GM21390 (cell line): ENCODE measurements around the gene KAT6B.
"Not testable (repeated sequence)": the region's sequence is repeated elsewhere in the genome, so short reads cannot be mapped to it uniquely, and the experiment has no call there.

Experiments
- ATAC-seq: cut with Tn5 transposase; IDR thresholded peaks from one replicate; pipeline ENCODE4 v1.9.1; 2021; ENCODE audit not compliant: unreplicated experiment

The KAT6B gene

GRCh38 chr10:74855439-74855838 is 29.0 kb downstream of the KAT6B start:
- ATAC-seq, result no peak

GRCh38 chr10:74856940-74857339 is 30.5 kb downstream of the KAT6B start:
- no peak for ATAC-seq

GRCh38 chr10:74857586-74857985 is 31.2 kb downstream of the KAT6B start:
- ATAC-seq, result no peak

DNA sequence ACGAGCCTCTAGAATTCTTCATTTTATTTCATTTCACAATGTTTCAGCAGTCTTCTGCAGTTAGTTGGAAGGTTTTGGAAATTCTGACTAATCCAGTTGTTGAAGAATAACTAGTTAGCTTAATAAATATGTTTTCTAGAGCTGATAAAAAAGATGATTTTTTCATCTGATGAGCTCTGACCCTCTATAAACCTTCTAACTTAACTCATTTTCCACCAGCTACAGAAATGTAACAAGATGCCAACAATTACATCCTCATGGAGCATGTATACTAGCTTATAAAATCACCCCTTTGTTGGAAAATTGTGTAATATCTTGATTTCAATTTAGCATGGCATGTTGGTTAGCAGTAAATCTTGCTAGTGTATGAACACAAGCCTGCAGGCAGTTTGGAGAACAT is 33.1 kb downstream of the KAT6B start:
- ATAC-seq, result no peak

- ATAC-seq, result no peak
These were observed 36.2 kb downstream of the KAT6B start for GRCh38 chr10:74862625-74863024.

GRCh38 chr10:74863551-74863950 is 37.2 kb downstream of the KAT6B start:
- no peak for ATAC-seq

GRCh38 chr10:74867351-74867750 is 41.0 kb downstream of the KAT6B start:
- ATAC-seq, result no peak

DNA sequence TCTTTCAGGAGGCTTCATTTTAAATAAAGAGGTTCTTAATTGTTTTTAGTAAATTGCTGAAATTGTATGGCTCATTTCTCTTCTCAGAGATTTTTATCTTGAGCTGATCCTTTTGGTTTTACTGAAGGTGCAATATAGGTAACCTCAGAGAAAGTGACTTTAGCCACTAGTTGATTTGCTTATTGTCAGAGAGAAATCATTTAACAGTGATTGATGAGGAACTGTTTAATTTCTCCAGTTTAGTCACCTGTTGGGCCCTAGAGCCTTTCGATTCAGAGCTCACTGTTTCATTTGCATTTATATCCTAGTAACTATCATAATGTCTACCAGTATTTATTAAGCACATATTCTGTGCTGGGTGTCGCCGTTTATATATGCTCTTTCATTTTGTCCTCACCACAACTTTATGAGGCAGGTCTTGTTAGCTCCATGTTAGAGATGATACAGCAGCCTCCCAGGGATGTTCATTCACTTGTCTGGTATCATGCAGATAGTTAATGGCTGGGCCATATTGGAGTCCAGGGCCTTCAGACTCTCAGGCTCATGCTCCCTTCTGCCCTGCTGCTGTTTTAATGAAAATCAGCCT is 42.1 kb downstream of the KAT6B start:
- no peak for ATAC-seq

DNA sequence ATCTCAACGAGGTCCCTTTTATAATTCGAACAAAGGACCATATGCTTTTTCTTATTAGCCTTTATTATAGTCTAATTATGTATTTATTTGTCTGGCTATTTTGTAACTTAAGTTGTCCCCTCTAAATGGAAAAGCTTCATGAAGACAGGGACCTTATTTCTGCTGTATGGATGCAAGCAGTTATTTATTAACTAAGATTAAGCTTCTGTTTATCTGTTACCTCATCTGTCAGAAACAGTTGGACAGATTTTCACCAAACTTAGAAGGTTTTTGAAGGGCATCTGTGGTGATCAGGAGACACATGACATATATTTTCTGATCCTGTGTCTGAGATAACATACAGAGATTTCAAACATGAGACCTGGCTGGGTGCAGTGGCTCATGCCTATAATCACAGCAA is 43.2 kb downstream of the KAT6B start:
- no peak for ATAC-seq

- no peak for ATAC-seq
These were observed 43.8 kb downstream of the KAT6B start for GRCh38 chr10:74870191-74870590.

- peak; percentile 95 for ATAC-seq
These were observed 45.4 kb downstream of the KAT6B start for GRCh38 chr10:74871595-74872382.

DNA sequence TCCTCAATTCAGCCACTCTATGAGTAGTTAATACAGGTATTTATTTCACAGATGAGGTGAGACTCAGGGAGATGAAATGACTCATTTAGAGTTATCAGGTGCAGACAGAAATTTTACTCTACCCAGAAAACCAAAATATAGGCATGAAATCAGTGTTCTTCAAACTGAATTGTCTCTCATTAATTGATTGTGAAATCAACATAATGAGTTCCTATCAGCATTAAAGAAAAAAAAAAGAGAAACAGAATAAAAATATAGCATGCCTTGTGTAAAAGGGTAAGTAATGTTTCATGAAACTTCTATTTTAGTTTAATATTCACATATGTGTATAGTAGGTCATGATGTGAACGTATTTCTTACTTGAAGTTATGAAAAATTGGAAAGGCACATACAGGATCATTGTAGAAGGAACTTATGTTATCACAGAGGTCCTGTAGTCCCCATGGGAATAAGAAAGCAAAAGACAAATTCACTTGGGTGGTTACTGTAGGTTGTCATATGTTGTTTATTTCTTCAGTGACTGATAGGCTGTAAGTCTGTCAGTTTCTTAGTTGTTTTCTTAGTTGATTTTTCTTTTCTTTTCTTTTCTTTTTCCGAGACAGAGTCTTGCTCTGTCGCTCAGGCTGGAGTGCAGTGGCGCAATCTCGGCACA is 47.5 kb downstream of the KAT6B start:
- no peak for ATAC-seq

DNA sequence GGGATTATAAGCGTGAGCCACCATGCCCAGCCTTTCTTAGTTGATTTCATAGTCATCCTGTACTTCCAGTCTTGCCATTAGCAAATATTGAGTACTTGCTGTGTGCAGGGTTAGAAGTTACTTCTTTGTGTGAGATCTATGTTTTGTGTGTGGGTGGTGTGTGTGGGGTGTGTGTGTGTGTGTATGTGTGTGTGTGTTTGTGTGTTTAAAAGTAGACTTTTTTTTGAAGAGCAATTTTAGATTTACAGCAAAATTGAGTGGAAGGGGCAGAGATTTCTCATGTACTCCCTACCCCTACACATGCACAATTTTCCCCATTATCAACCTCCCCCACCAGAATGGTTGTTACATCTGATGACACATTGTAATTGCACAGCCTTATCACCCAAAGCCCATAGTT is 48.2 kb downstream of the KAT6B start:
- no peak for ATAC-seq

DNA sequence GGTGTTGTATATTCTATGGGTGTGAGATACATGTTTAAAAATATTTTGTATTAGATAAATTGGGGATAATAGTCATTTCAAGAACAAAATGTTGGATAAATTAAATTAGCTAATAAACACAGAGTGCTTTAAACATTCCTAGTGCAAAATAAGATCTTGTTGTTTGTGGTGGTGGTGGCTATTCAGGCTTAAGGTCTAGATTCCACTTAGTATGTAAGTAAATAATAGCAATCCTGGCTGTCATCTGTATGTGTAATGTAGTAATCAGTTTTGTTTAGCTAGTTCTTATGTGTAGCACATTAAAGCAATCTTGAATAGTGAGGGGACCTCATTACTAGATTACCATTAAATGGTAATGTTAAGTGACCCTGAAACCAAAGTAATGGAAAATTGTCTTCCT is 48.7 kb downstream of the KAT6B start:
- ATAC-seq, result no peak

DNA sequence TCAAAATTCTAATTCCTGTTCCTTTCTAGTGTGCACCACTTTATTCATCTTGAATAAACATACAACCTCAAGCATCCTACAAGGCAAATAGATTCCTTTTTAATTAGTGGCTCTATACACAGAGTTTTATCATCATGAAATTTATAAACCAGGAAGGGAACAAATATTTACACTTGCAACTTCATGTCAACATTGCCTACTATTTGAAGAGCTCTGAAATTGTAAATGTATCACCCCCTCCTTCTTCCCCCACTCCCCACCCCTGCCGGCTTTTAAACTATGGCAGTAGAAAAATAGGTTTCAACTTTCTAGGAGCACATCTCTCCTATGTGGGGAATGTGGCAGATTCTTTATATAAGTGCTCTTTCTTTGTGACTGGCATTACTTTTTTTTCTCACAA is 49.6 kb downstream of the KAT6B start:
- ATAC-seq, result no peak

GRCh38 chr10:74877054-74877453 is 50.7 kb downstream of the KAT6B start:
- ATAC-seq, result not testable (repeated sequence)

- ATAC-seq, result no peak
These were observed 51.5 kb downstream of the KAT6B start for GRCh38 chr10:74877898-74878297.

- no peak for ATAC-seq
These were observed 53.6 kb downstream of the KAT6B start for GRCh38 chr10:74880041-74880440.

- no peak for ATAC-seq
These were observed 55.0 kb downstream of the KAT6B start for GRCh38 chr10:74881253-74881884.

- no peak for ATAC-seq
These were observed 56.0 kb downstream of the KAT6B start for GRCh38 chr10:74882427-74882826.

DNA sequence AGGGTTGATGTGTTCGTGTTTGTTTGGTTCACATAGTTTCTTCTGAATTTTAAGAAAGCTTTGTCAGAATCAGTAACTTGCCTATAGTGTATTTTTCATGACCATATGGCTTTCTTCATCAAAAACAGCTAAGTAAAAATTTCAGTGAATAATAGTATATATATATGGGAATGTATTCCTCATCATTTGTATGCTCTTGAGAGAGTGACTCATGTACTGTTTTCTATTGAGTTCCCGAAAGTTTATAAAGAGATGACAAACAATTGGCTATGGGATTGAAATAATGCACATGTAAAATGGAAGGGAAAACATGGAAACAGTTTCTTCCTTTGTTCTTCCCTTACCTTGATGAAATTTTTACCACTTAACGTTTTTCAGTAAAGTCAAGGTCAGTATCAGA is 56.4 kb downstream of the KAT6B start:
- no peak for ATAC-seq

DNA sequence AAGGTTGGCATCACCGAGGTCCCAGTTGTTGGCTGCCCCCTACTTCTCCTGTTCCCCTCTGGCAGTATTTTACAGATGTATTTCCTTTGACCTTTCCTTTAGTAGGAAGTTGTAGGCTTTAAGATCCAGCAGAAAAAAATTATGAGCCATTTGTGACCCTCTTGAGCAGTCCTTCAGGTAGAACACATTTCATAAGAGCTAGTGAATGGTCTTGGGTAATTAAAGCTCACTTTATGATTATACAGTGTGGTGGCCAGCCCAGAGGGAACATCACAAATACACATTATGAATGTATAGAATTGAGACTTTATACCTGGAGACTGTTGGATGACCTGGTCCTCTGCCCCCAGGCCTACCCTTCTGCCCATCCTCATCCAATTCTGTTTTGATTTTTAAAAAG is 57.0 kb downstream of the KAT6B start:
- ATAC-seq, result no peak
